ENCODE measurements around the gene FARSB.
A peak's percentile ranks its signal among the peaks of the same experiment; 100 is the strongest.
"Not testable (repeated sequence)": the region's sequence is repeated elsewhere in the genome, so short reads cannot be mapped to it uniquely, and the experiment has no call there.

FARSB gene

GRCh38 chr2:222655787-222656525 is at the start of gene FARSB:
Gene FARSB (minus strand): TSS chr2:222656092. CDS start chr2:222656073, 19 bp downstream.
- ATAC-seq, result peak; percentile 90 to 91

GRCh38 chr2:222703886-222704285 is 48.0 kb upstream of the FARSB start:
- no peak for ATAC-seq

- no peak for ATAC-seq
Measured at GRCh38 chr2:222703091-222703490, 47.2 kb upstream of the FARSB start.

GRCh38 chr2:222701721-222702131 is 45.8 kb upstream of the FARSB start:
- ATAC-seq, result no peak

GRCh38 chr2:222701233-222701632 is 45.3 kb upstream of the FARSB start:
- no peak for ATAC-seq

- ATAC-seq, result no peak
Measured at GRCh38 chr2:222698276-222698675, 42.4 kb upstream of the FARSB start.

GRCh38 chr2:222693837-222694236 is 37.9 kb upstream of the FARSB start:
- no peak for ATAC-seq

GRCh38 chr2:222693413-222693812 is 37.5 kb upstream of the FARSB start:
- not testable (repeated sequence) for ATAC-seq

- ATAC-seq, result peak; percentile 80 to 84
Measured at GRCh38 chr2:222690564-222691200, 34.8 kb upstream of the FARSB start.

GRCh38 chr2:222689322-222689721 is 33.4 kb upstream of the FARSB start:
- no peak for ATAC-seq

- ATAC-seq, result no peak
Measured at GRCh38 chr2:222688917-222689316, 33.0 kb upstream of the FARSB start.

- ATAC-seq, result no peak
Measured at GRCh38 chr2:222686086-222686750, 30.3 kb upstream of the FARSB start.

GRCh38 chr2:222683805-222684204 is 27.9 kb upstream of the FARSB start:
- no peak for ATAC-seq

GRCh38 chr2:222677981-222678380 is 22.1 kb upstream of the FARSB start:
- ATAC-seq, result no peak

- no peak for ATAC-seq
Measured at GRCh38 chr2:222673883-222674282, 18.0 kb upstream of the FARSB start.

- ATAC-seq, result no peak
Measured at GRCh38 chr2:222673273-222673672, 17.4 kb upstream of the FARSB start.

- no peak for ATAC-seq
Measured at GRCh38 chr2:222672068-222672401, 16.1 kb upstream of the FARSB start.

- ATAC-seq, result peak in 1 of 2 donors; percentile 27
Measured at GRCh38 chr2:222671259-222672067, 15.6 kb upstream of the FARSB start, which contains the start of gene MOGAT1. Gene MOGAT1 (plus strand): TSS chr2:222671658. CDS start chr2:222671786, 128 bp downstream.

GRCh38 chr2:222670191-222671038 is 14.5 kb upstream of the FARSB start:
- no peak for ATAC-seq

GRCh38 chr2:222669353-222669752 is 13.5 kb upstream of the FARSB start:
- ATAC-seq, result no peak

- ATAC-seq, result no peak
Measured at GRCh38 chr2:222668494-222669154, 12.7 kb upstream of the FARSB start.

Data from activated CD4-positive, CD25-positive, alpha-beta regulatory T cell treated with anti-CD3 and anti-CD28 coated beads, Interleukin-2, amount 50 U/mL, for 24 hours (primary cell).